Body of pancreas (tissue), 4 donors: ENCODE data around the gene PEMT. TPM values are rescaled to one million over a fixed set of nuclear protein-coding genes. Genes with fewer than 3 reads are reported as not detected.

Source experiments
- ATAC-seq: fragments of 150-250 bp; one replicate; pipeline ENCODE4 v1.9.1; 2016
- DNase-seq, 4 donors: peaks; one replicate each; pipeline ENCODE4 v3.0.0-alpha.2; 2019
- H3K27ac ChIP-seq, 4 donors: fragments of 200-600 bp; sonication (generic); 1 replicate in 3 of 4; 2 replicates in 1 of 4; pipeline versions ENCODE4 v1.5.1 to v1.6.1; 2016 to 2019; ENCODE audit warnings: mild to moderate bottlenecking in 1 of 4, mixed read lengths in 1 of 4, moderate library complexity in 1 of 4
- H3K27me3 ChIP-seq, 2 donors: fragments of 200-600 bp; sonication (generic); one replicate each; pipeline ENCODE4 v1.6.0; 2016; ENCODE audit warnings: mild to moderate bottlenecking in 1 of 2
- H3K36me3 ChIP-seq, 2 donors: fragments of 200-600 bp; sonication (generic); replicated peaks in 1 of 2; 2 replicates each; pipeline ENCODE4 v1.5.1; 2016; ENCODE audit warnings: low read depth in 2 of 2; ENCODE audit not compliant: insufficient read depth in 1 of 2
- H3K4me1 ChIP-seq: fragments of 200-600 bp; sonication (generic); one replicate; pipeline ENCODE4 v1.6.0; 2016
- H3K4me3 ChIP-seq, 2 donors: fragments of 200-600 bp; sonication (generic); 1 replicate in 1 of 2; 2 replicates in 1 of 2; pipeline ENCODE4 v1.5.1; 2016 to 2019
- H3K9me3 ChIP-seq, 3 donors: fragments of 200-600 bp; sonication (generic); 1 replicate in 2 of 3; 2 replicates in 1 of 3; pipeline ENCODE4 v1.5.1; 2016
- POLR2A ChIP-seq, 3 donors: fragments of 450-650 bp; IDR thresholded peaks; one replicate each; pipeline ENCODE4 v1.6.1; 2016; ENCODE audit warnings: antibody characterized with exemption in 3 of 3, mild to moderate bottlenecking in 2 of 3
- WGBS, 2 donors: methylation state at CpG; one replicate each; pipeline ENCODE4 v1.1.5; 2017; 5-methylcytosine and 5-hydroxymethylcytosine counted together
- intact Hi-C: fragments of 100-400 bp; cut with DNase I; formaldehyde crosslinking; loops from one replicate; pipeline ENCODE4 v1.15.1; 2023
- total RNA-seq, 2 donors: library from RNA; depleted of rRNA; stranded (reverse); fragments of >200 nt; gene quantifications; one replicate each; pipeline ENCODE4 v1.1.0, GENCODE V29; 2016
- TF ChIP-seq, protein P1 (sequence below), 7 experiments: fragments of 450-650 bp in 4 of 7; fragments of 200-600 bp in 3 of 7; sonication (generic) in 3 of 7; IDR thresholded peaks; one replicate each; pipeline ENCODE4 v1.5.1; 2016 to 2019; ENCODE audit warnings: antibody characterized with exemption in 7 of 7

The PEMT gene
- total RNA-seq, 2 donors from 2014 or later: 23.4 to 27.8 TPM

DNA sequence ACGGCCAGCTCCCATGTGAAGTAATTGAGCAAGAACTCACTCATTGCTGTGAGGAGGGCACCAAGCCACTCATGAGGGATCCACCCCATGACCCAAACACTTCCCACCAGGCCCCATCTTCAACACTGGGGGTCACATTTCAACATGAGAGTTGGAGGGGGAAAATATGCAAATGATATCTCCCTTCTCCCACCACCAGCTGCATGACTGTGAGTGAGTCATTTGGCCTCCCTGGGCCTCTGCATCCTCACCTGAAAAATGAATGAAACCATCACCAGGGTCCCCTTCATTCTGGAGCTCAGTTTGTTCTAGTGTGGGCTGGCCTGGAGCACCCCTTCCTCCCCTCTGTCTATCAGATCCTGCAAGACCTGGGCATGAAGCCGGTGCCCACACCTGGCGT, 121.5 kb downstream of the PEMT start:
- no peak for TF ChIP-seq POLR2A (IDR thresholded peaks at IDR 0.05)
- TF ChIP-seq, protein P1, sequence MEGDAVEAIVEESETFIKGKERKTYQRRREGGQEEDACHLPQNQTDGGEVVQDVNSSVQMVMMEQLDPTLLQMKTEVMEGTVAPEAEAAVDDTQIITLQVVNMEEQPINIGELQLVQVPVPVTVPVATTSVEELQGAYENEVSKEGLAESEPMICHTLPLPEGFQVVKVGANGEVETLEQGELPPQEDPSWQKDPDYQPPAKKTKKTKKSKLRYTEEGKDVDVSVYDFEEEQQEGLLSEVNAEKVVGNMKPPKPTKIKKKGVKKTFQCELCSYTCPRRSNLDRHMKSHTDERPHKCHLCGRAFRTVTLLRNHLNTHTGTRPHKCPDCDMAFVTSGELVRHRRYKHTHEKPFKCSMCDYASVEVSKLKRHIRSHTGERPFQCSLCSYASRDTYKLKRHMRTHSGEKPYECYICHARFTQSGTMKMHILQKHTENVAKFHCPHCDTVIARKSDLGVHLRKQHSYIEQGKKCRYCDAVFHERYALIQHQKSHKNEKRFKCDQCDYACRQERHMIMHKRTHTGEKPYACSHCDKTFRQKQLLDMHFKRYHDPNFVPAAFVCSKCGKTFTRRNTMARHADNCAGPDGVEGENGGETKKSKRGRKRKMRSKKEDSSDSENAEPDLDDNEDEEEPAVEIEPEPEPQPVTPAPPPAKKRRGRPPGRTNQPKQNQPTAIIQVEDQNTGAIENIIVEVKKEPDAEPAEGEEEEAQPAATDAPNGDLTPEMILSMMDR (IDR thresholded peaks at IDR 0.05): no peak
- Histone ChIP-seq H3K4me3 (no peak overlapping the region), H3K9me3 (no peaks in the 10 kb centered on the region), H3K27ac (no peak overlapping the region), H3K27me3 (no peaks in the 10 kb centered on the region), H3K4me1 (peaks cover 20% of the 10 kb centered on the region), H3K36me3 (no peaks in the 10 kb centered on the region)
- intact Hi-C loops: no loop called here
- 94 to 100% methylated on average over 1 to 3 of the region's 3 CpGs for WGBS, 2 donors
- DNase-seq (no peak), ATAC-seq (no peak)

DNA sequence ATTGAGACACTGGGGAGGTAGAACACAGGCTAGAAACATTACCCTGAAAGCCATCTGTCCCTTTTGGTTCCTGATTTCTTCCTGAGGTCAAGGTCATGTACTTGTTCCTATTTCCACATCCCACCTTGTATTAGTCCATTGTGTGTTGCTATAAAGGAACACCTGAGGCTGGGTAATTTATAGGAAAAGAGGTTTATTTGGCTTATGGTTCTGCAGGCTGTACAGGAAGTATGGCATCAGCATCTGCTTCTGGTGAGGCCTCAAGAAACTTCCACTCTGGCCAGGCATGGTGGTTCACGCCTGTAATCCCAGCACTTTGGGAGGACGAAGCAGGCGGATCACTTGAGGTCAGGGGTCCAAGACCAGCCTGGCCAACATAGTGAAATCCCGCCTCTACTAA, 122.2 kb downstream of the PEMT start:
- 95% methylated on average over 4 of the region's 4 CpGs for WGBS, 2 donors
- intact Hi-C loops: no loop called here

DNA sequence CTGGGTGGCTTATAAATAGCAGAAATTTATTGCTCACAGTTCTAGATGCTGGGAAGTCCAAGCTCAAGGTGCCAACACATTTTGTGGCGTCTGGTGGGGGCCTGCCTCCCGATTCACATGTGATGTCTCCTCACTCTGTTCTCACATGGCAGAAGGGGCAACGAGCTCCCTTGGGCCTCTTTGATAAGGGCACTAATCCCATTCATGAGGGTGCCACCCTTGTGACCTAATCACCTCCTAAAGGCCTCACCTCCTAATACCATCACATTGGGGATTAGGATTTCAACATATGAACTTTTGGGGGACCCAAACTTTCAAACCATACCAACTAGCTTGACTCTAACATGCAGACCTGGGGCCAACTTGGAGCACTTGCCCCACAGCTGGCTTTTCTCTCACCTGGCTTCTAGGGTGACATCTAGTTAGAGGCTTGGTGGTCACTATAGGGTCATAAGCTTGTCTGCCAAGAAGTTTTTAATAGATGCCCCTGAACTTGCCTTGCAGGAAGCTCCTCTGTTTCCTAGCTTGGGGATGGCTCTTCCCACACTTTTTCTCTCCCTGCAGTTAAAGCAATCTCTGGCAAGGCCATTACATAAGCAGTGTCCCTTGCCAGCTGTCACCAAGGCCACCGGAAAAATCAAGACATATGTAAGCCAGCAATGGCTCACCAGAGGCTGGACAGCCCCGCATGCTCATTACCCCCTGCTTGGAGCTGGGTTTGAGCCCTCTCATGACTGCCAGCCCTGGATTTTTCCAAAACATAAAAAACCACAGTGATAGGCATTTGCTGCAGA, 123.1 kb downstream of the PEMT start:
- no peaks in the 10 kb centered on the region for H3K36me3 ChIP-seq
- 57 to 58% methylated on average over 5 of the region's 5 CpGs for WGBS, 2 donors
- H3K4me1 ChIP-seq: peaks cover 20% of the 10 kb centered on the region
- no peak overlapping the region for H3K4me3 ChIP-seq
- H3K27me3 ChIP-seq: no peaks in the 10 kb centered on the region
- TF ChIP-seq, protein P1 (IDR thresholded peaks at IDR 0.05): no peak
- TF ChIP-seq POLR2A (IDR thresholded peaks at IDR 0.05): no peak
- DNase-seq: peak; percentile 63 to 80 (median 76)
- peak overlapping the region in 2 of 4 donors; percentile 34 to 56 for H3K27ac ChIP-seq
- intact Hi-C loops: no loop called here
- ATAC-seq: peak; percentile 89
- no peaks in the 10 kb centered on the region for H3K9me3 ChIP-seq

More for the DNA sequence above, 122.2 kb downstream of the PEMT start:
- TF ChIP-seq, protein P1 (IDR thresholded peaks at IDR 0.05): no peak
- no peak for TF ChIP-seq POLR2A (IDR thresholded peaks at IDR 0.05)
- DNase-seq: no peak
- no peak for ATAC-seq
- peaks cover 20% of the 10 kb centered on the region for H3K4me1 ChIP-seq
- peak overlapping the region in 3 of 4 donors; percentile 30 to 56 (median 34) for H3K27ac ChIP-seq
- H3K36me3 ChIP-seq: no peaks in the 10 kb centered on the region
- no peak overlapping the region for H3K4me3 ChIP-seq
- no peaks in the 10 kb centered on the region for H3K27me3 ChIP-seq
- no peaks in the 10 kb centered on the region for H3K9me3 ChIP-seq

DNA sequence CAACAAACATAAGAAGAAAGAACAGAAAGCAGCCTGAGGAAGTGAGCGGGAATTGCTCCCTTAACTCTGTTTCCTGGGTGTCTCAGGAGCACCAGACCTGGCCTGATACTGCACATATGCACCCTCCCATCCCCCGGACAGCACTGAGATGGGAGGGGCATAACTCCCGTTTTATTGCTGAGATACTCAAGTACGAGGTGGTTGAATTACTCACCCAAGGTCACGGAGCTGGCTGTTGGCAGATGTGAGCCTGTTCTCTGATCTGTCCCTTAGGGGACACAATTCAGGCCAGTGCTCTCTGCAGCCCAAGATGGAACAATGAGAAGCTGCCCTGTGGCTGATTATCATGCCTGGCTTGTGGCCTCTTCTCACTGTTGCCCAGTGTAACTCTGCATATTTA, 123.8 kb downstream of the PEMT start:
- intact Hi-C loops: no loop called here
- 45 to 47% methylated on average over 3 to 5 of the region's 5 CpGs for WGBS, 2 donors
- ATAC-seq: peak; percentile 34

More for the DNA sequence above, 123.8 kb downstream of the PEMT start:
- Histone ChIP-seq H3K27me3 (no peaks in the 10 kb centered on the region), H3K4me1 (peaks cover 20% of the 10 kb centered on the region), H3K36me3 (no peaks in the 10 kb centered on the region), H3K9me3 (no peaks in the 10 kb centered on the region), H3K4me3 (no peak overlapping the region), H3K27ac (peak overlapping the region in 2 of 4 donors; percentile 34 to 56)
- TF ChIP-seq, protein P1 (IDR thresholded peaks at IDR 0.05): no peak
- no peak for TF ChIP-seq POLR2A (IDR thresholded peaks at IDR 0.05)
- peak in 3 of 4 donors; percentile 28 to 33 (median 32) for DNase-seq
